GM11168 (cell line): ENCODE results near the gene ALKBH7.

Experiments used
- in situ Hi-C: fragments of 300-500 bp; cut with MboI; formaldehyde crosslinking; loops from one replicate; pipeline ENCODE4 v1.12.0; 2022; ENCODE audit warnings: low sequenced_read_pairs; ENCODE audit not compliant: unreplicated experiment

The ALKBH7 gene

GRCh38 chr19:6362351-6362801 lies 10.2 kb upstream of the ALKBH7 start:
- in situ Hi-C loops, result no loop called here

- in situ Hi-C loops, result no loop called here
These were observed 8.2 kb upstream of the ALKBH7 start for GRCh38 chr19:6364353-6364752.

- in situ Hi-C loops, result no loop called here
These were observed 660 bp downstream of the ALKBH7 start for GRCh38 chr19:6373096-6373812.

GRCh38 chr19:6373813-6374108 lies 1.2 kb downstream of the ALKBH7 start:
- in situ Hi-C loops, result no loop called here

GRCh38 chr19:6374161-6374709 lies 1.6 kb downstream of the ALKBH7 start:
- in situ Hi-C loops, result no loop called here

- in situ Hi-C loops, result no loop called here
These were observed 2.3 kb downstream of the ALKBH7 start for GRCh38 chr19:6374711-6375410.

- in situ Hi-C loops, result no loop called here
These were observed 2.9 kb downstream of the ALKBH7 start, which contains the start of gene PSPN for GRCh38 chr19:6375411-6376010. Gene PSPN, minus strand, starts transcription at chr19:6375933. Its CDS starts 84 bp downstream, at chr19:6375849.

GRCh38 chr19:6376512-6377190 lies 4.1 kb downstream of the ALKBH7 start:
- in situ Hi-C loops, result no loop called here

- in situ Hi-C loops, result no loop called here
These were observed 5.4 kb downstream of the ALKBH7 start for GRCh38 chr19:6378041-6378440.

GRCh38 chr19:6378486-6378885 lies 5.9 kb downstream of the ALKBH7 start:
- in situ Hi-C loops, result no loop called here

GRCh38 chr19:6379744-6380143 lies 7.2 kb downstream of the ALKBH7 start:
- in situ Hi-C loops, result no loop called here

- in situ Hi-C loops, result no loop called here
These were observed 8.6 kb downstream of the ALKBH7 start for GRCh38 chr19:6381030-6381750.

- in situ Hi-C loops, result no loop called here
These were observed 10.6 kb downstream of the ALKBH7 start for GRCh38 chr19:6383188-6383587.

GRCh38 chr19:6384381-6384780 lies 11.8 kb downstream of the ALKBH7 start:
- in situ Hi-C loops, result no loop called here

- in situ Hi-C loops, result no loop called here
These were observed 14.8 kb downstream of the ALKBH7 start for GRCh38 chr19:6387372-6387771.

GRCh38 chr19:6392221-6393073 lies 19.9 kb downstream of the ALKBH7 start:
- in situ Hi-C loops, result no loop called here

- in situ Hi-C loops, result no loop called here
These were observed 20.7 kb downstream of the ALKBH7 start, which contains the start of gene GTF2F1 for GRCh38 chr19:6393074-6393982. Gene GTF2F1, minus strand, starts transcription at chr19:6393164. Its CDS starts 169 bp downstream, at chr19:6392995.

GRCh38 chr19:6393983-6394412 lies 21.4 kb downstream of the ALKBH7 start:
- in situ Hi-C loops, result no loop called here
